NCI-H460 (cell line): ENCODE data around the gene POLD3. TPM values are rescaled to one million over a fixed set of nuclear protein-coding genes. Genes with fewer than 3 reads are reported as not detected.
"Not testable (repeated sequence)": the region's sequence is repeated elsewhere in the genome, so short reads cannot be mapped to it uniquely, and the experiment has no call there.

ENCODE experiments used
- DNase-seq: peaks from one replicate; pipeline ENCODE4 v3.0.0-alpha.2; 2016; ENCODE audit warnings: low read depth; ENCODE audit errors: extremely low read depth
- total RNA-seq: library from RNA; depleted of rRNA; stranded (reverse); fragments of >200 nt; shearing (Covaris generic); gene quantifications from 2 replicates; pipeline ENCODE4 v1.2.3, GENCODE V29; 2014

The POLD3 gene
- total RNA-seq, 1 experiment from 2014 or later, result 10.6 TPM

DNA sequence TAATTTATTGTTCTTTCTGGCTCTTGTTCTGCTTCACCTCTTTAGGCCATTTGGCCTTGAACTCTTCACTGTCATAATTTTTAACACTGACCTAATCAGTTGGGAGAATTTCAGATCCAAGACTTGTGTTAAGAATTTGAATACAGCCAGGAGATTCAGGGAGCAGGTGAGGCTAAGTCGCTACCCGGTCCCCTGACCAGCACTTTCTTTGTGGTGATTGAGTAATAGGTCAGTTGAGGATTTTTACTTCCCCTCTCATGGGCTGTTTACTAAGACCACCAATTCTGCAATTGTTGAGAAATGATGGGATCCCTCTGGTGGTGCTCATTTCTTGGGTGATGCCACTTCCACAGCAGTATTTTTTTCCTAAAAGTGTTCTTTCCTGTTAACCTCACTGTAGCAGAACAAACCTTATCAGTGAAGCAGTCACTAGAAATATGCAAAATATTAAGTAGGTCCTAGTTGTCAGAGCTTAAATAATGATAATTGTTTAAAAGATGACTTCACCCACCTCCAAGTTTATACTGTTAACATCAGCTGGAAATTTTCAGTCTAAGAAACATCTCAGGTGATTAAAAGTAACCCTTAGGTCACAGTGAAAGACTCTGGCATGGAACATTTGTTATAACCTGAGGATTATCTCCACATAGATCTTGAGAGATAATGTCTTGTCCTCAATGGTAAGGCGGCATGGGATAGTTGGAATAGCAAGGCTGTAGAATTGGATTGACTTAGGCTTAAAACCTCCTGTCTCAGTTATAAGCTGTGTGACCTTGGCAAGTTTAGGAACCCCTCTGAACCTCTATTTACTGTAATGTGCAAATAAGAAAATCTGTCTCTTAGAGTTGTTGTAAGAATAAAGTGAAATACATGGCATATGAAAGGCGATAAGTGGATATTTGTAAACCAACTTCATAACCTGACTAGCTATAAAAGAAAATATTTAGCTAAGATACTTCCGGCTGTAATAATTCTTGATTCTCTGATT lies 41.3 kb downstream of the POLD3 start:
- no peak for DNase-seq

- peak; percentile 1 for DNase-seq
Measured at GRCh38 chr11:74634537-74634936, 42.2 kb downstream of the POLD3 start.

GRCh38 chr11:74636630-74637184 lies 44.3 kb downstream of the POLD3 start:
- no peak for DNase-seq

GRCh38 chr11:74637700-74638099 lies 45.3 kb downstream of the POLD3 start:
- no peak for DNase-seq

DNA sequence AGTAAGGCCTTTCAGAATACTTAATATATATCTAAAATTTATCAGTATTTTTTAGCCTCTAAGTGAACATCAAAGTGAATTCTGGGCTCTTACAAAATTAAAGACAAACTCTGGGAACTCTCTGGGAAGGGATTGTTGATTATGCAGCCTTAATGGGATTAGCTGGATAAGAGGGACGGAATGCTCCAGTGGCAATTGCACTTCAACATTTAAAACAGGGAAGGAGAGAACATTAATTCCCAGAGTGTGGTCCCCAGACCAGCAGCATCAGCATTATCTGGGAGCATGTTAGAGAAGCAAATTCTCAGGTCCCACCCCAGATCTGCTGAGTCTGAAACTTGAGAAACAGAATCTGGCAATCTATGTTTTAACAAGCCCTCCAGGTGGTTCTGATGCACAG lies 46.5 kb downstream of the POLD3 start:
- DNase-seq, result no peak

- DNase-seq, result no peak
Measured at GRCh38 chr11:74639533-74639932, 47.2 kb downstream of the POLD3 start.

DNA sequence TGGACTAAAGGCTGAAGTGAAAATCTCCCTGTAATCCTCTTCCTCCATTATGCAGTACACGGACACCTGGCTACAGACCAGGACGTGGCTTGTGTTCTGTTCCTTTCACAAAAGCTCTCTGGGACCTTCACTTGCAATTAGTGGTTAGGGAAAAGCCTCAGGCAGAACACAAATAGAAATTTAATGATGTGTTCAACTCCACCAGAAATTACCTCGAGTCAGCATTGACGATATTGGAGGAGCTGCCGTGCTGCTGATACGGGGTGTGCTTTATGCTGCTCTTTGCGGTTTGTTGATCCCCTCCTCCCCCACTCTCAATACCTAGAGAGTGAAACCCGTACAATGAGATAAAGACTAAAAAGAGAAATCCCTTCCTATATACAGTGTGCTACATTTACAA lies 48.9 kb downstream of the POLD3 start:
- no peak for DNase-seq

GRCh38 chr11:74641905-74642304 lies 49.5 kb downstream of the POLD3 start:
- no peak for DNase-seq

- no peak for DNase-seq
Measured at GRCh38 chr11:74642912-74643311, 50.5 kb downstream of the POLD3 start.

DNA sequence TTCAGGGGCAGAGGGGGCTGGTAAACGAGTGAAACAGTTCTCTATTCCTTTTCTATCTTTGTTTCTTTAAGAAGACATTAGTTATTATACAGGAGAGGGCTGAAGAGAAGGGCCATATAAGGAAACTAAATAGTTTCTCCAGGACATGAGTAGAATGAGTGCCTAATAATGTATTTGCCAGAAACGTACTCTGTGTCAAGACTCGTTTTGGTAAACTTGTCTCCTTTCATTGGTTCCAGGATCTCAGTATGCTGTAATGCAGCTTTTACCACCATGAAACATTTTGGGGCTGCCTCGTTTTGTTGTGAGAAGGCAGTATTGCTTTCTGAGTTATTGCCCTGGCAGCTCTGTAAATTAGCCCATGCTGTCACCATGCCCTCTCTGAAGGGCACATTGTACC lies 51.7 kb downstream of the POLD3 start:
- DNase-seq, result no peak

DNA sequence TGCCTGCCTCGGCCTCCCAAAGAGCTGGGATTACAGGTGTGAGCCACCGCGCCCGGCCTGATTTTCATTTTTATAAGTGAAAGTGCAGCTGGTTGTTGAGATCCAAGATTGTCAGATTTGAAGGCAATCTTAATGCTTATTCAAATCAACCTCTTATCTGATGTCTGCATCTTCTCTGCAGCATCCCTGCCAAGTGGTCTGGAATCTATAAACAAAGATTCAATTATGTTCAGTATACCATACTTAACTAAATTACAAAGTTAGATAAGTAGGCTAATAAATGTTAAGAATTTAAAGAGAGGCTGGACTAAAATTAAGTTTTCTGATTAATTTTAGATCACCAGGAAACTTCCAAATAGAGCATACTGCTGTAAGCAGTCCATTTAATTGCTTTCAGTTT lies 53.8 kb downstream of the POLD3 start:
- no peak for DNase-seq

DNA sequence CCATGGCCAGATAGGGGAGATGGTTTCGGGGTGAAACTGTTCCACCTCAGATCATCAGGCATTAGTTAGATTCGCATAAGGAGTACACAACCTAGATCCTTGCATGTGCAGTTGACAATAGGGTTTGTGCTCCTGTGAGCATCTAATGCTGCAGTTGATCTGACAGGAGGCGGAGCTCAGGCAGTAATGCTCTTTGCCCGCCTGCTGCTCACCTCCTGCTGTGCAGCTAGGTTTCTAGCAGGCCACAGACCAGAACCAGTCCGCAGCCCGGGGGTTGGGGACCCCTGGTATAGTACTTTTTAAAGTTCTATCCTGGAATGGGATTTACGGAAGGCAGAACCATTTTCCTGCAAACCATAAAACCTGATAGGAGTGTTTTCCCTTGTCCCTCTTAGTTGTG lies 54.6 kb downstream of the POLD3 start:
- no peak for DNase-seq

- DNase-seq, result no peak
Measured at GRCh38 chr11:74647404-74647803, 55.0 kb downstream of the POLD3 start.

GRCh38 chr11:74647831-74648230 lies 55.4 kb downstream of the POLD3 start:
- no peak for DNase-seq

GRCh38 chr11:74648894-74649293 lies 56.5 kb downstream of the POLD3 start:
- no peak for DNase-seq

DNA sequence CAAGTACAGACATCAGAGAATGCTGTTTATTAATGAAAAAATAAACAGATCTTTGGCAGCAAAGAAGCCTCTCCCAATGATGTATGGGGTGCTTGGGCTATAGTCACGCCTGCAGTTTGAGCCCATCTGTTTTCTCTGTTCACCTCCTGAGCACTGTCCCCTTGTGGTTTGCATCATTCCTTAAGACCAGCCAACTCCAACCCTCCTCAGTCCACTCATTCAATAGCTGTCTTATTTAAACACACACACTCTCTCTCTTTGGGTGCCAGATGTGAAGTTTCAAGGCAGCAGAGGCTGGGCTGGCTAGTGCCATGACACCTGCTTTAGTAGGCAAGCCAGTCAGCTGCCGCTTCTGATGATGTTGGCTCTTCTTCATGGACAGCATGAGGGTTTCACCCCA lies 58.1 kb downstream of the POLD3 start:
- DNase-seq, result no peak

DNA sequence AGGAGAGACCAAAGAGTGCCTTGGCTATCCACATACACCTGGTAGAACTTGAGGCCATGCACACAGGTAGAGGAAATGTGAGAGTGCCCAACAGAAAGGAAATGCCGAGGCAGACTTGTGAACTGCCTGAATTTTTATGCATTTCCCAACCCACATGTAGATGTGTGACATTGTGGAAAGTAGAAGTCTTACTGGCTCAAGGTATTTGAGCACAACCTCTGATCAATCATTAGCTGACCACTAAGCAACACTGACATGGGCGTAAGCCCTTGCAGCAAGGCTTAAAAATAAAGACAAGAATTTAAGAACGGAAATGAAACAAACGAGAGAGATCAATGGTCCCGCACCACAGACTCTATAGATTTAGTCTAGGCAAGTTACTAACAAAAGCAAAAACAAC lies 62.6 kb downstream of the POLD3 start:
- DNase-seq, result no peak

DNA sequence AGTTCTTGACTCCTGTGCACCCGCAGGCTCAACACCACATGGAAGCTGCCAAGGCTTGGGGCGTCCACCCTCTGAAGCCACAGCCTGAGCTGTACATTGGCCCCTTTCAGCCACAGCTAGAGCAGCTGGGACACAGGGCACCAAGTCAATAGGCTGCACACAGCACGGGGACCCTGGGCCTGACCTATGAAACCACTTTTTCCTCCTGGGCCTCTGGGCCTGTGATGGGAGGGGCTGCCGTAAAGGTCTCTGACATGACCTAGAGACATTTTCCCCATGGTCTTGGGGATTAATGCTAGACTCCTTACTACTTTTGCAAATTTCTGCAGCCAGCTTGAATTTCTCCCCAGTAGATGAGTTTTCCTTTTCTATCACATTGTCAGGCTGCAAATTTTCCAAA lies 66.7 kb downstream of the POLD3 start:
- DNase-seq, result not testable (repeated sequence)

DNA sequence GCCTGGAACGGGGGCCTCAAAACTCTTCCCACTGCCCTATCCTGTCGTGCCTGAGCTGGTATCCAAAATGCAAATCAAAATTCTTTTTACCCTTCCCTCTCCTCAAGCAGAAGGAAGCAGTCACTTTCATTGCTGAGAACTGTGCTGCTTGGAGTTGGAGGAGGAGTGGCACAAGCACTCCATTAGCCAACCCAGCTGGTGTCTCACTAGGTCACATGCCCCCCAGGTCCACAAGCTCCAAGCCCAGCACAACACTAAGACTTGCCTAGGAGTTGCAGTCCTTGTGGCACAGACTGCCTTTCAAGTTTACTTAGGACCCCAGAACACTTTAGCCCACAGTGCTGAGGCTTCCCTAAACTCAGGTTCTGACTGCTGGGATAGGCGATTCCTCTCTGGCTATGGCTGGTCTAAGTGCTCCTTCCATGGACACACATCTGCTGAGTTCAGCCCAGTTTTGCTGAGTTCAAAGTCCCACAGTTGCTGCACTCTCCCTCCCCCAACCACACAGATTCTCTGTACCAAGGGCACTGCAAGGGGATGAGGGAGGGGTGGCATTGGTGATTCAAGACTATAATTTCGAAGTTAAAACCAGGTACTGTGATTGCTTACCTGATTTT lies 70.2 kb downstream of the POLD3 start:
- no peak for DNase-seq

DNA sequence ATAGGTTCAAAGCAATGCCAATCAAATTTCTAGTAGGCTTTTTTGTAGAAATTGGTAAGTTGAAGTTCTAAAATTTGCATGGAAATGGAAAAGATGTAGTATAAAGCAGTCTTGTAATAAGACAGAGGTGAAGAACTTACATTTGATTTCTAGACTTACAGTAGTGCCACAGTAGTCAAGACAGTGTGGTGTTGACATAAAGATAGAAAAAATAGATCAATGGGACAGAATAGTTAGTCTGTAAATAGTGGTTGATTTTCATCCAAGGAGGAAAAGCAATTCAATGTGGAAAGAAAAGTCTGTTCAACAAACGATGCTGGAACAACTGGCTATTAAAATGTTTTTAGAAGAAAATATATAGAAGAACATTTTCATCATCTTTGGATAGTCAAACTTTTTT lies 70.9 kb downstream of the POLD3 start:
- DNase-seq, result no peak

GRCh38 chr11:74669211-74670160 lies 77.1 kb downstream of the POLD3 start:
- no peak for DNase-seq
